ENCODE data around the gene MIP. TPM values are rescaled to one million over a fixed set of nuclear protein-coding genes. Genes with fewer than 3 reads are reported as not detected.
"Not testable (repeated sequence)": the region's sequence is repeated elsewhere in the genome, so short reads cannot be mapped to it uniquely, and the experiment has no call there.

Gene MIP
- total RNA-seq, 1 donor from 2014 or later = 0.26 TPM

DNA sequence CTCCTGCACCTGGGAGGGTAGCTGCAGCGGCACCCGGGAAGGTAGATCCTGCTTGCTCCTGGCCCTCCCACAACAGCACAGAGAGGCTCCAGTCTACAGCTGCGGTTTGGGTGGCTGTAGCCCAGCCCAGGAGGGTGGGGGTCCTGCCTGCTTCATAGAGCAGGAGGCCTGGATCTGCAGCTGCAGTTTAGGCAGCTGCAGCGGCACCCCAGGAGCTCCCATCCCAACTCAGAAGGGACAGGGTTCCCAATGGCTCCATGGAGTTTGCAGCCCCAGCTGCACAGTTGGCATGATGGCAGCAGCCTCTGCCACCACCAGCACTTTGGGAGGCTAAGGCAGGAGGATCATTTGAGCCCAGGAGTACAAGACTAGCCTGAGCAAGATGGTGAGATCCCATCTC is 43.7 kb downstream of the MIP start:
- DNase-seq (ENCODE audit: low read depth in 2 of 2) = no peak

DNA sequence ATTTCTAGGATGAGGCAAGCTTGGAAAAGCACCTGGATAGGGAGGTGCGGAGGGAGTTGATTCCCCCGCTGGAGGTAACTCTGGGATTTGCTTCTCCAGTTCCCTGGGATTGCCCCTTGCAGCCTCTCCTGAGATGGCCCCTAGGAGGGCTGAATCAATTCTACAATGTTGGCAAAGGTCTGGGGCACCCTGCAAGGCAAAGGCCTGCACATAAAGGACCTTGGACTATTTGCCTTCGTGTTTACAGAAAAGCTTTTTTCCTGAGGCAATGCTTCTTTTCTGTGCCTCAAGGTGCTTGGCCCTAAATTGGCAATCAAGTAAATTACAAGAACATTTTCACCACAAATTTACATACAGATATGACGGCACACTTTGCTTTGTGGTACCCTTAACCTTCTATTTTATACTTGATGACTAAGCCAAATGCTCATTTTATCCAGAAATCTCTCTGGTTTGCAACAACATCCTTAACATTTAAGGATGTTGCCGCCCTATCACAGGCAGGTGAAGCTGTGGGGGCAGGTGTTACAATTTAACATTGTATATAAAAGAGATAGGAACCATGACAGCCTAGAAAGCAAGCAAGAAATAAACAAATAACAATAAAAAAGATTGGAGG is 45.5 kb downstream of the MIP start:
- DNase-seq (ENCODE audit: low read depth in 2 of 2) = no peak

DNA sequence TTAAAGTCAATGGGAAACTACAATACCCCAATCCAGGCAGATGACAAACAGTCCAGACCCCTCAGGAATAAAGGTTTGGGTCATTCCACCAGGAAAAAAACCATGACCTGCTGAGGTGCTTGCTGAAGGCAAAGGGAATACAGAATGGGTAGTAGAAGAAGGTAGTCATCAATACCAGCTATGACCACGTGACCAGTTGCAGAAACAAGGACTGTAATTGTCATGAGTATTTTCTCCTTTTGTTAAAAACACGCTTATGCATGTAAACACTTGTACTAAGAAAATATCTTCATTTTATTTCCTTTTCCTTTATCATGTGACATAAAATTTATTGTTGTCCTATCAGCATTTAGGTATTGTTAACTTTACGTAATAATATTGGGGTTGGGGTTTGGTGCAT is 50.2 kb downstream of the MIP start:
- DNase-seq (ENCODE audit: low read depth in 2 of 2) = not testable (repeated sequence)

DNA sequence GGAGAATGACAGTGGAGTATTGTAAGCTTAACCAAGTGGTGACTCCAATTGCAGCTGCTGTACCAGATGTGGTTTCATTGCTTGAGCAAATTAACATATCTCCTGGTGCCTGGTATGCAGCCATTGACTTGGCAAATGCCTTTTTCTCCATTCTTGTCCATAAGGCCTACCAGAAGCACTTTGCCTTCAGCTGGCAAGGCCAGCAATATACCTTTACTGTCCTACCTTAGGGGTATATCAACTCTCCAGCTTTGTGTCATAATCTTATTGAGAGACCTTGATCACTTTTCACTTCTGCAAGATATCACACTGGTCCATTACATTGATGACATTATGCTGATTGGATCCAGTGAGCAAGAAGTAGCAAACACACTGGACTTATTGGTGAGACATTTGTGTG is 52.8 kb downstream of the MIP start:
- not testable (repeated sequence) for DNase-seq (ENCODE audit: low read depth in 2 of 2)

DNA sequence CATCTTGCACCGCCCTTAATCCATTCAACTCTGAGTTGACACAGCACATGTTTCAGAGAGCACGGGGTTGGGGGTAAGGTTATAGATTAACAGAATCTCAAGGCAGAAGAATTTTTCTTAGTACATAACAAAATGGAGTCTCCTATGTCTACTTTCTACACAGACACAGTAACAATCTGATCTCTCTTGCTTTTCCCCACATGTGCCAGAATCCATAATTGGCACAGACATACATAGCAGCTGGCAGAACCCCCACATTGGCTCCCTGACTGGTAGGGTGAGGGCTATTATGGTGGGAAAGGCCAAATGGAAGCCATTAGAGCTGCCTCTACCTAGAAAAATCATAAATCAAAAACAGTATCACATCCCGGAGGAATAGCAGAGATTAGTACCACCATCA is 53.3 kb downstream of the MIP start:
- DNase-seq (ENCODE audit: low read depth in 2 of 2) = not testable (repeated sequence)

Other genes starting within 250 kb of the MIP start
- 61.4 and 90.8 TPM in 2 replicates for gene RNF41, start 232.7 kb downstream of the MIP start, total RNA-seq
- 21.6 and 22.5 TPM in 2 replicates for gene NABP2, start 230.3 kb downstream of the MIP start, total RNA-seq
- gene SLC39A5, start 224.6 kb downstream of the MIP start, total RNA-seq = not detected in 2 replicates
- gene ANKRD52, start 196.3 kb downstream of the MIP start, total RNA-seq = 10.1 and 17.1 TPM in 2 replicates
- 6.0 and 10.0 TPM in 2 replicates for gene COQ10A, start 187.7 kb downstream of the MIP start, total RNA-seq
- 119 and 132 TPM in 2 replicates for gene CS, start 154.3 kb downstream of the MIP start, total RNA-seq
- 61.0 and 73.5 TPM in 2 replicates for gene CNPY2, start 138.7 kb downstream of the MIP start, total RNA-seq
- 6.7 and 9.6 TPM in 2 replicates for gene PAN2, start 120.7 kb downstream of the MIP start, total RNA-seq
- 0.13 TPM in 1 of 2 replicates, not detected in the other for gene IL23A, start 115.8 kb downstream of the MIP start, total RNA-seq
- gene STAT2, start 94.5 kb downstream of the MIP start, total RNA-seq = 44.3 and 63.1 TPM in 2 replicates
- gene APOF, start 91.8 kb downstream of the MIP start, total RNA-seq = not detected in 2 replicates
- gene TIMELESS, start 5.2 kb downstream of the MIP start, total RNA-seq = 10.5 and 11.7 TPM in 2 replicates
- 1.4 and 2.1 TPM in 2 replicates for gene SPRYD4, start 13.9 kb upstream of the MIP start, total RNA-seq
- gene GLS2, start 33.5 kb upstream of the MIP start, total RNA-seq = 0.13 TPM in 2 replicates
- 43.6 and 52.4 TPM in 2 replicates for gene RBMS2, start 67.2 kb upstream of the MIP start, total RNA-seq
- gene BAZ2A, start 175.7 kb upstream of the MIP start, total RNA-seq = 18.2 and 28.2 TPM in 2 replicates
- gene ATP5F1B, start 191.3 kb upstream of the MIP start, total RNA-seq = 504 and 583 TPM in 2 replicates
- 56.8 and 63.4 TPM in 2 replicates for gene PTGES3, start 233.6 kb upstream of the MIP start, total RNA-seq